ENCODE data around the gene SAMD11. TPM values are rescaled to one million over a fixed set of nuclear protein-coding genes. Genes with fewer than 3 reads are reported as not detected.

Gene SAMD11
- polyA plus RNA-seq, 1 donor from 2014 or later: 21.6 TPM

DNA sequence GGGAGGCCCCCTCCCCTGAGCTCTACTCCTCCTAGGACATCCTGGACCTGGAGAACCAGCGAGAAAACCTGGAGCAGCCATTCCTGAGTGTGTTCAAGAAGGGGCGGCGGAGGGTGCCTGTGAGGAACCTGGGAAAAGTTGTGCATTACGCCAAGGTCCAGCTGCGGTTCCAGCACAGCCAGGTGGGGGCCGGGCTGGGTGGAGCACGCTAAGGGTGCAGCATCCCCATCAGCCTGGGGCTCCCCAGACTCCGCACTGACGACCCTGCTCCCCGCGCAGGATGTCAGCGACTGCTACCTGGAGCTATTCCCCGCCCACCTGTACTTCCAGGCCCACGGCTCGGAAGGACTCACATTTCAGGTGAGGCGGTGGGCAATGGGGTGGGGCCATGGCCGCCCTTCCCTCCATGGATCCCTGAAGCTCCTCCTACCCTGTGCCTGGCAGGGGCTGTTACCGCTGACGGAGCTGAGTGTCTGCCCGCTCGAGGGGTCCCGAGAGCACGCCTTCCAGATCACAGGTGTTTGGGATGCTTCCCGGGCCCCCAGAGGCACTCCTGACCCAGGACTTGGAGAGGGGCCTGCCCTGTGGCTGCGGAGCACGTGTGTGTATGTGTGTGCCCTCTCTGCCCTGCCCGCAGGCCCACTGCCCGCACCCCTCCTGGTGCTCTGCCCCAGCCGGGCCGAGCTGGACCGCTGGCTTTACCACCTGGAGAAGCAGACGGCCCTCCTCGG is 46.7 kb downstream of the SAMD11 start:
- no peaks in the 10 kb centered on the region for H4K20me1 ChIP-seq (ENCODE audit: insufficient read depth)
- H3K27ac ChIP-seq (ENCODE audit: low read length): no peak overlapping the region
- no peak overlapping the region for H2AFZ ChIP-seq (ENCODE audit: low read depth, low read length)
- no peaks in the 10 kb centered on the region for H3K36me3 ChIP-seq (ENCODE audit: insufficient read depth, low read length)
- no peaks in the 10 kb centered on the region for H3K9me3 ChIP-seq (ENCODE audit: low read length)
- H3K9me2 ChIP-seq (ENCODE audit: insufficient read depth, low read length): no peaks in the 10 kb centered on the region
- peaks cover 64% of the 10 kb centered on the region for H3K27me3 ChIP-seq (ENCODE audit: insufficient read depth, low read depth, low read length)
- H3K4me2 ChIP-seq (ENCODE audit: low read length): no peak overlapping the region
- H3F3A ChIP-seq (ENCODE audit: insufficient read depth, low read length, poor library complexity, severe bottlenecking): no peaks in the 10 kb centered on the region
- no peak for TF ChIP-seq RAD21 (conservative IDR thresholded peaks at IDR 0.05)
- no peak for TF ChIP-seq SMC3 (conservative IDR thresholded peaks at IDR 0.05; ENCODE audit: poor library complexity)
- TF ChIP-seq, protein P1, sequence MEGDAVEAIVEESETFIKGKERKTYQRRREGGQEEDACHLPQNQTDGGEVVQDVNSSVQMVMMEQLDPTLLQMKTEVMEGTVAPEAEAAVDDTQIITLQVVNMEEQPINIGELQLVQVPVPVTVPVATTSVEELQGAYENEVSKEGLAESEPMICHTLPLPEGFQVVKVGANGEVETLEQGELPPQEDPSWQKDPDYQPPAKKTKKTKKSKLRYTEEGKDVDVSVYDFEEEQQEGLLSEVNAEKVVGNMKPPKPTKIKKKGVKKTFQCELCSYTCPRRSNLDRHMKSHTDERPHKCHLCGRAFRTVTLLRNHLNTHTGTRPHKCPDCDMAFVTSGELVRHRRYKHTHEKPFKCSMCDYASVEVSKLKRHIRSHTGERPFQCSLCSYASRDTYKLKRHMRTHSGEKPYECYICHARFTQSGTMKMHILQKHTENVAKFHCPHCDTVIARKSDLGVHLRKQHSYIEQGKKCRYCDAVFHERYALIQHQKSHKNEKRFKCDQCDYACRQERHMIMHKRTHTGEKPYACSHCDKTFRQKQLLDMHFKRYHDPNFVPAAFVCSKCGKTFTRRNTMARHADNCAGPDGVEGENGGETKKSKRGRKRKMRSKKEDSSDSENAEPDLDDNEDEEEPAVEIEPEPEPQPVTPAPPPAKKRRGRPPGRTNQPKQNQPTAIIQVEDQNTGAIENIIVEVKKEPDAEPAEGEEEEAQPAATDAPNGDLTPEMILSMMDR (IDR thresholded peaks at IDR 0.05; ENCODE audit: poor library complexity, severe bottlenecking): no peak
- TF ChIP-seq, protein P2, sequence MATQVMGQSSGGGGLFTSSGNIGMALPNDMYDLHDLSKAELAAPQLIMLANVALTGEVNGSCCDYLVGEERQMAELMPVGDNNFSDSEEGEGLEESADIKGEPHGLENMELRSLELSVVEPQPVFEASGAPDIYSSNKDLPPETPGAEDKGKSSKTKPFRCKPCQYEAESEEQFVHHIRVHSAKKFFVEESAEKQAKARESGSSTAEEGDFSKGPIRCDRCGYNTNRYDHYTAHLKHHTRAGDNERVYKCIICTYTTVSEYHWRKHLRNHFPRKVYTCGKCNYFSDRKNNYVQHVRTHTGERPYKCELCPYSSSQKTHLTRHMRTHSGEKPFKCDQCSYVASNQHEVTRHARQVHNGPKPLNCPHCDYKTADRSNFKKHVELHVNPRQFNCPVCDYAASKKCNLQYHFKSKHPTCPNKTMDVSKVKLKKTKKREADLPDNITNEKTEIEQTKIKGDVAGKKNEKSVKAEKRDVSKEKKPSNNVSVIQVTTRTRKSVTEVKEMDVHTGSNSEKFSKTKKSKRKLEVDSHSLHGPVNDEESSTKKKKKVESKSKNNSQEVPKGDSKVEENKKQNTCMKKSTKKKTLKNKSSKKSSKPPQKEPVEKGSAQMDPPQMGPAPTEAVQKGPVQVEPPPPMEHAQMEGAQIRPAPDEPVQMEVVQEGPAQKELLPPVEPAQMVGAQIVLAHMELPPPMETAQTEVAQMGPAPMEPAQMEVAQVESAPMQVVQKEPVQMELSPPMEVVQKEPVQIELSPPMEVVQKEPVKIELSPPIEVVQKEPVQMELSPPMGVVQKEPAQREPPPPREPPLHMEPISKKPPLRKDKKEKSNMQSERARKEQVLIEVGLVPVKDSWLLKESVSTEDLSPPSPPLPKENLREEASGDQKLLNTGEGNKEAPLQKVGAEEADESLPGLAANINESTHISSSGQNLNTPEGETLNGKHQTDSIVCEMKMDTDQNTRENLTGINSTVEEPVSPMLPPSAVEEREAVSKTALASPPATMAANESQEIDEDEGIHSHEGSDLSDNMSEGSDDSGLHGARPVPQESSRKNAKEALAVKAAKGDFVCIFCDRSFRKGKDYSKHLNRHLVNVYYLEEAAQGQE (IDR thresholded peaks at IDR 0.05; ENCODE audit: borderline replicate concordance): no peak
- no peak for TF ChIP-seq POLR2AphosphoS5 (IDR thresholded peaks at IDR 0.05)
- TF ChIP-seq EP300 (conservative IDR thresholded peaks at IDR 0.05; ENCODE audit: poor library complexity, severe bottlenecking): no peak
- no peak for TF ChIP-seq MXI1 (conservative IDR thresholded peaks at IDR 0.05; ENCODE audit: poor library complexity, severe bottlenecking)
- H3K4me3 ChIP-seq (ENCODE audit: low read length): no peak overlapping the region
- H3K79me2 ChIP-seq (replicated peaks; ENCODE audit: insufficient read depth, low read length): no peaks in the 10 kb centered on the region
- H3K9ac ChIP-seq (ENCODE audit: low read length): no peak overlapping the region

DNA sequence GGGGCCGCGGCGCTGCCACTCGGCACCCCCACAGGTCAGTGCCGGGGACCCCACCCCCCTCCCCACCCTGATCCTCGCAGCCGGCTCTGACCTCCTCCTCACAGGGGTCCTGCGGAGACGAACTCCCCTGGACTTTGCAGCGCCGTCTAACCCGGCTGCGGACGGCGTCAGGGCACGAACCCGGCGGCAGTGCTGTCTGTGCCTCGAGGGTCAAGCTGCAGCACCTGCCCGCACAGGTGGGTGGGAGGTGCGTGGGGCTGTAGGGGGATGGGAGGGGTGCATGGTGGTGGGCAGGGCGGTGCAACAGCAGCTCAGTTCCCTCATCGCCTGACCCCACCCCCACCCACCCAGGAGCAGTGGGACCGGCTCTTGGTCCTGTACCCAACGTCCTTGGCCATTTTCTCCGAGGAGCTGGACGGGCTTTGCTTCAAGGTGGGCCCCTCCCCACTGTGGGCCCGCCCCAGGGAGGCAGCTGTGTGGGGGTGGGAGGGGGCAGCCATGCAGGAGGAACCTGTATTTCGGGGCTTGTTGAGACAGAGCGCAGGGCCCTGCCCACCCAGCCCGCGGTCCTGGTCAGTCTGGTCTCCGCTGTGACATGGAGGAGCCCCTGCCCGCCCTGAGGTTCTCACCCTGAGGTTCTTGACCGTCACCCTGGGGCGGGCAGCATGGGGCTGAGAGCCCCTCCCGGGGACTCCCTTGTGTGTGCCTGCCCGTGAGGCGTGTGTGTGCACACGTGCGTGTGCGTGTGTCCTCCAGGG is 47.4 kb downstream of the SAMD11 start:
- no peaks in the 10 kb centered on the region for H3K9me2 ChIP-seq (ENCODE audit: insufficient read depth, low read length)
- no peak overlapping the region for H2AFZ ChIP-seq (ENCODE audit: low read depth, low read length)
- no peaks in the 10 kb centered on the region for H3K9me3 ChIP-seq (ENCODE audit: low read length)
- peaks cover 56% of the 10 kb centered on the region for H3K27me3 ChIP-seq (ENCODE audit: insufficient read depth, low read depth, low read length)
- no peak overlapping the region for H3K4me3 ChIP-seq (ENCODE audit: low read length)
- H4K20me1 ChIP-seq (ENCODE audit: insufficient read depth): no peaks in the 10 kb centered on the region
- H3K9ac ChIP-seq (ENCODE audit: low read length): no peak overlapping the region
- H3K4me2 ChIP-seq (ENCODE audit: low read length): no peak overlapping the region
- no peaks in the 10 kb centered on the region for H3K79me2 ChIP-seq (replicated peaks; ENCODE audit: insufficient read depth, low read length)
- H3F3A ChIP-seq (ENCODE audit: insufficient read depth, low read length, poor library complexity, severe bottlenecking): no peaks in the 10 kb centered on the region
- H3K36me3 ChIP-seq (ENCODE audit: insufficient read depth, low read length): no peaks in the 10 kb centered on the region
- TF ChIP-seq EZH2 (IDR thresholded peaks at IDR 0.05; ENCODE audit: borderline replicate concordance, insufficient read depth, low read length, poor library complexity, severe bottlenecking) (no peak), POLR2AphosphoS5 (IDR thresholded peaks at IDR 0.05) (no peak), TAF1 (IDR thresholded peaks at IDR 0.05; ENCODE audit: low read depth) (no peak), RAD21 (conservative IDR thresholded peaks at IDR 0.05) (no peak), EP300 (conservative IDR thresholded peaks at IDR 0.05; ENCODE audit: poor library complexity, severe bottlenecking) (no peak), MXI1 (conservative IDR thresholded peaks at IDR 0.05; ENCODE audit: poor library complexity, severe bottlenecking) (no peak), SMC3 (conservative IDR thresholded peaks at IDR 0.05; ENCODE audit: poor library complexity) (no peak)
- TF ChIP-seq, protein P2 (IDR thresholded peaks at IDR 0.05; ENCODE audit: borderline replicate concordance): no peak
- TF ChIP-seq, protein P1 (IDR thresholded peaks at IDR 0.05; ENCODE audit: poor library complexity, severe bottlenecking): no peak
- no peak overlapping the region for H3K27ac ChIP-seq (ENCODE audit: low read length)

All from neural cell (in vitro differentiated cells).